GM23248 (cell line): ENCODE results near the gene TMEM53.

ENCODE experiments used
- EZH2 ChIP-seq: fragments of 200-600 bp; sonication (generic); IDR thresholded peaks from 2 replicates; pipeline ENCODE4 v1.6.1; 2018; ENCODE audit warnings: antibody characterized with exemption, mild to moderate bottlenecking; ENCODE audit not compliant: insufficient read depth, poor library complexity, severe bottlenecking
- EZH2phosphoT487 ChIP-seq: fragments of 200-600 bp; sonication (generic); IDR thresholded peaks from 2 replicates; pipeline ENCODE4 v1.6.1; 2018; ENCODE audit warnings: antibody characterized with exemption, moderate library complexity, mild to moderate bottlenecking, low read depth; ENCODE audit not compliant: insufficient read depth

GRCh38 chr1:44721485-44722361, 47.4 kb upstream of the TMEM53 start:
- TF ChIP-seq EZH2 (no peak), EZH2phosphoT487 (no peak)
